ENCODE measurements around the gene EBI3. TPM values are rescaled to one million over a fixed set of nuclear protein-coding genes. Genes with fewer than 3 reads are reported as not detected.
A peak's percentile ranks its signal among the peaks of the same experiment; 100 is the strongest.
"Not testable (repeated sequence)": the region's sequence is repeated elsewhere in the genome, so short reads cannot be mapped to it uniquely, and the experiment has no call there.

EBI3 gene
- total and polyA plus RNA-seq, 4 donors, result 1.8 to 7.8 (median 2.5) TPM

- peak overlapping the region in 1 of 2 donors; percentile 15 for H3K9ac ChIP-seq (ENCODE audit: low read depth in 1 of 2, low read length in 2 of 2)
- peaks cover 0 to 18% (median 11%) of the 10 kb centered on the region in 4 donors for H3K4me1 ChIP-seq (ENCODE audit: control insufficient read depth in 4 of 4, insufficient read depth in 4 of 4, low read length in 3 of 4)
- 49% methylated on average over 6 of the region's 6 CpGs for WGBS
- H3K4me3 ChIP-seq (ENCODE audit: low read depth in 1 of 3, low read length in 3 of 3), result peak overlapping the region; percentile 59 to 89 (median 60)
- no peaks in the 10 kb centered on the region for H3K9me3 ChIP-seq (ENCODE audit: control insufficient read depth in 4 of 4, low read length in 3 of 4)
- no peaks in the 10 kb centered on the region for H3K36me3 ChIP-seq (ENCODE audit: control insufficient read depth in 4 of 4, insufficient read depth in 3 of 4, low read depth in 1 of 4, low read length in 3 of 4)
- TF ChIP-seq GABPA (IDR thresholded peaks at IDR 0.05 in 1 of 2, conservative IDR thresholded peaks at IDR 0.05 in 1 of 2), result no peak
- no peak for TF ChIP-seq SP1 (IDR thresholded peaks at IDR 0.05)
- no peak for TF ChIP-seq HNF4G (IDR thresholded peaks at IDR 0.05)
- TF ChIP-seq TAF1 (conservative IDR thresholded peaks at IDR 0.05), result no peak
- TF ChIP-seq, protein P1, sequence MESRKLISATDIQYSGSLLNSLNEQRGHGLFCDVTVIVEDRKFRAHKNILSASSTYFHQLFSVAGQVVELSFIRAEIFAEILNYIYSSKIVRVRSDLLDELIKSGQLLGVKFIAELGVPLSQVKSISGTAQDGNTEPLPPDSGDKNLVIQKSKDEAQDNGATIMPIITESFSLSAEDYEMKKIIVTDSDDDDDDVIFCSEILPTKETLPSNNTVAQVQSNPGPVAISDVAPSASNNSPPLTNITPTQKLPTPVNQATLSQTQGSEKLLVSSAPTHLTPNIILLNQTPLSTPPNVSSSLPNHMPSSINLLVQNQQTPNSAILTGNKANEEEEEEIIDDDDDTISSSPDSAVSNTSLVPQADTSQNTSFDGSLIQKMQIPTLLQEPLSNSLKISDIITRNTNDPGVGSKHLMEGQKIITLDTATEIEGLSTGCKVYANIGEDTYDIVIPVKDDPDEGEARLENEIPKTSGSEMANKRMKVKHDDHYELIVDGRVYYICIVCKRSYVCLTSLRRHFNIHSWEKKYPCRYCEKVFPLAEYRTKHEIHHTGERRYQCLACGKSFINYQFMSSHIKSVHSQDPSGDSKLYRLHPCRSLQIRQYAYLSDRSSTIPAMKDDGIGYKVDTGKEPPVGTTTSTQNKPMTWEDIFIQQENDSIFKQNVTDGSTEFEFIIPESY (IDR thresholded peaks at IDR 0.05), result no peak
- no peak for TF ChIP-seq JUND (IDR thresholded peaks at IDR 0.05)
- no peak for TF ChIP-seq EGR1 (IDR thresholded peaks at IDR 0.05; ENCODE audit: low read depth in 2 of 2)
- no peak for TF ChIP-seq FOXA2 (IDR thresholded peaks at IDR 0.05)
- no peak for TF ChIP-seq YY1 (IDR thresholded peaks at IDR 0.05)
- H3K27ac ChIP-seq (ENCODE audit: low read depth in 1 of 2, low read length in 2 of 2), result peak overlapping the region in 1 of 2 donors; percentile 17
- no peak for DNase-seq (ENCODE audit: low spot score)
- H3K27me3 ChIP-seq (ENCODE audit: control insufficient read depth in 4 of 4, insufficient read depth in 4 of 4, low read length in 3 of 4), result no peaks in the 10 kb centered on the region
Measured at GRCh38 chr19:4284974-4285373, 55.7 kb downstream of the EBI3 start.

DNA sequence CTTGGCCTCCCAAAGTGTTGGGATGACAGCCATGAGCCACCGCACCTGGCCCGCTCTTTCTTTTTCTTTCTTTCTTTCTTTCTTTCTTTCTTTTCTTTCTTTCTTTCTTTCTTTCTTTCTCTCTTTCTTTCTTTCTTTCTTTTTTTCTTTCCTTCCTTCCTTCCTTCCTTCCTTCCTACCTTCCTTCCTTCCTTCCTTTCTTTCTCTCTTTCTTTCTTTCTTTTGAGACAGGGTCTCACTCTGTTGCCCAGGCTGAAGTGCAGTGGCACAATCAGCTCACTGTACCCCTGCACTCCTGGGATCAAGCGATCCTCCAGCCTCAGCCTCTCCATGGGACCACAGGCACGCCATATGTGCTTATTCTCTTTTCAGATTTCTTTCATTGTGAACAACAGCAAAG lies 56.8 kb downstream of the EBI3 start:
- 92% methylated on average over 4 of the region's 4 CpGs for WGBS
- H3K36me3 ChIP-seq (ENCODE audit: control insufficient read depth in 4 of 4, insufficient read depth in 3 of 4, low read depth in 1 of 4, low read length in 3 of 4); H3K4me3 ChIP-seq (ENCODE audit: low read depth in 1 of 3, low read length in 3 of 3); DNase-seq (ENCODE audit: low spot score); H3K9me3 ChIP-seq (ENCODE audit: control insufficient read depth in 4 of 4, low read length in 3 of 4); H3K27me3 ChIP-seq (ENCODE audit: control insufficient read depth in 4 of 4, insufficient read depth in 4 of 4, low read length in 3 of 4); H3K9ac ChIP-seq (ENCODE audit: low read depth in 1 of 2, low read length in 2 of 2); H3K27ac ChIP-seq (ENCODE audit: low read depth in 1 of 2, low read length in 2 of 2): not testable (repeated sequence)
- peaks cover 0 to 15% (median 10%) of the 10 kb centered on the region in 4 donors for H3K4me1 ChIP-seq (ENCODE audit: control insufficient read depth in 4 of 4, insufficient read depth in 4 of 4, low read length in 3 of 4)

Other genes with a start within 250 kb of the EBI3 start
- gene EEF2, start 244.1 kb upstream of the EBI3 start, total RNA-seq, result 1,000 to 10,000 TPM in 1 of 2 donors, 100 to 1,000 TPM in 1; 945 to 1,090 TPM
- gene EEF2, start 244.1 kb upstream of the EBI3 start, polyA plus RNA-seq, result 100 to 1,000 TPM; 244 to 691 TPM
- 10 to 100 TPM; 10.8 to 14.1 TPM for gene PIAS4, start 221.8 kb upstream of the EBI3 start, total RNA-seq
- 10 to 100 TPM in 1 of 2 donors, 1 to 10 TPM in 1; 5.6 to 10.4 TPM for gene PIAS4, start 221.8 kb upstream of the EBI3 start, polyA plus RNA-seq
- gene ZBTB7A, start 162.6 kb upstream of the EBI3 start, total RNA-seq, result 10 to 100 TPM; 23.6 to 28.9 TPM
- 10 to 100 TPM in 1 of 2 donors, 1 to 10 TPM in 1; 2.9 to 11.7 TPM for gene ZBTB7A, start 162.6 kb upstream of the EBI3 start, polyA plus RNA-seq
- gene MAP2K2, start 105.4 kb upstream of the EBI3 start, total RNA-seq, result 10 to 100 TPM; 43.8 to 64.4 TPM
- gene MAP2K2, start 105.4 kb upstream of the EBI3 start, polyA plus RNA-seq, result 10 to 100 TPM; 40.3 to 72.7 TPM
- gene CREB3L3, start 75.9 kb upstream of the EBI3 start, total RNA-seq, result 100 to 1,000 TPM in 1 of 2 donors, 10 to 100 TPM in 1; 22.8 to 194 TPM
- 100 to 1,000 TPM in 1 of 2 donors, 10 to 100 TPM in 1; 94.9 to 331 TPM for gene CREB3L3, start 75.9 kb upstream of the EBI3 start, polyA plus RNA-seq
- 10 to 100 TPM in 1 of 2 donors, 1 to 10 TPM in 1; 7.7 to 12.7 TPM for gene SIRT6, start 47.0 kb upstream of the EBI3 start, total RNA-seq
- 10 to 100 TPM in 1 of 2 donors, 1 to 10 TPM in 1; 8.4 to 11.3 TPM for gene SIRT6, start 47.0 kb upstream of the EBI3 start, polyA plus RNA-seq
- 1 to 10 TPM in 1 of 2 donors, under 1 TPM in 1; 0.28 to 2.5 TPM for gene ANKRD24, start 46.8 kb upstream of the EBI3 start, total RNA-seq
- 1 to 10 TPM in 1 of 2 donors, under 1 TPM in 1; 0.31 to 2.5 TPM for gene ANKRD24, start 46.8 kb upstream of the EBI3 start, polyA plus RNA-seq
- 10 to 100 TPM in 1 of 2 donors, 1 to 10 TPM in 1; 9.2 to 12.7 TPM for gene YJU2, start 17.6 kb downstream of the EBI3 start, total RNA-seq
- 10 to 100 TPM in 1 of 2 donors, 1 to 10 TPM in 1; 6.5 to 11.4 TPM for gene YJU2, start 17.6 kb downstream of the EBI3 start, polyA plus RNA-seq
- 1 to 10 TPM in 1 of 2 donors, under 1 TPM in 1; 0.09 to 2.3 TPM for gene SHD, start 49.7 kb downstream of the EBI3 start, total RNA-seq
- gene SHD, start 49.7 kb downstream of the EBI3 start, polyA plus RNA-seq, result 10 to 100 TPM in 1 of 2 donors, 1 to 10 TPM in 1; 6.8 to 15.7 TPM
- gene TMIGD2, start 72.9 kb downstream of the EBI3 start, total RNA-seq, result under 1 TPM; 0.47 to 0.50 TPM
- gene TMIGD2, start 72.9 kb downstream of the EBI3 start, polyA plus RNA-seq, result under 1 TPM; 0.16 to 0.94 TPM
- under 1 TPM in 1 of 2 donors, not detected in 1; 0.92 TPM for gene FSD1, start 75.1 kb downstream of the EBI3 start, total RNA-seq
- gene FSD1, start 75.1 kb downstream of the EBI3 start, polyA plus RNA-seq, result under 1 TPM; 0.05 to 0.19 TPM
- 10 to 100 TPM in 1 of 2 donors, 1 to 10 TPM in 1; 8.6 to 26.4 TPM for gene STAP2, start 109.3 kb downstream of the EBI3 start, total RNA-seq
- gene STAP2, start 109.3 kb downstream of the EBI3 start, polyA plus RNA-seq, result 10 to 100 TPM; 23.6 to 24.5 TPM
- gene MPND, start 114.0 kb downstream of the EBI3 start, total RNA-seq, result 1 to 10 TPM; 4.7 to 9.9 TPM
- 1 to 10 TPM; 9.0 to 9.4 TPM for gene MPND, start 114.0 kb downstream of the EBI3 start, polyA plus RNA-seq
- 10 to 100 TPM; 16.7 to 19.7 TPM for gene SH3GL1, start 171.0 kb downstream of the EBI3 start, total RNA-seq
- gene SH3GL1, start 171.0 kb downstream of the EBI3 start, polyA plus RNA-seq, result 10 to 100 TPM; 16.5 to 27.8 TPM
- gene CHAF1A, start 173.1 kb downstream of the EBI3 start, total RNA-seq, result 10 to 100 TPM in 1 of 2 donors, 1 to 10 TPM in 1; 2.9 to 20.8 TPM
- gene CHAF1A, start 173.1 kb downstream of the EBI3 start, polyA plus RNA-seq, result 1 to 10 TPM; 1.0 to 2.1 TPM
- gene UBXN6, start 228.3 kb downstream of the EBI3 start, total RNA-seq, result 10 to 100 TPM; 33.0 to 92.3 TPM
- gene UBXN6, start 228.3 kb downstream of the EBI3 start, polyA plus RNA-seq, result 10 to 100 TPM; 39.5 to 68.6 TPM
- gene HDGFL2, start 242.8 kb downstream of the EBI3 start, total RNA-seq, result 10 to 100 TPM; 14.9 to 15.7 TPM
- 10 to 100 TPM in 1 of 2 donors, 1 to 10 TPM in 1; 3.4 to 13.2 TPM for gene HDGFL2, start 242.8 kb downstream of the EBI3 start, polyA plus RNA-seq

All from liver (tissue), 9 donors.